ENCODE data around the gene CBLN2.

DNA sequence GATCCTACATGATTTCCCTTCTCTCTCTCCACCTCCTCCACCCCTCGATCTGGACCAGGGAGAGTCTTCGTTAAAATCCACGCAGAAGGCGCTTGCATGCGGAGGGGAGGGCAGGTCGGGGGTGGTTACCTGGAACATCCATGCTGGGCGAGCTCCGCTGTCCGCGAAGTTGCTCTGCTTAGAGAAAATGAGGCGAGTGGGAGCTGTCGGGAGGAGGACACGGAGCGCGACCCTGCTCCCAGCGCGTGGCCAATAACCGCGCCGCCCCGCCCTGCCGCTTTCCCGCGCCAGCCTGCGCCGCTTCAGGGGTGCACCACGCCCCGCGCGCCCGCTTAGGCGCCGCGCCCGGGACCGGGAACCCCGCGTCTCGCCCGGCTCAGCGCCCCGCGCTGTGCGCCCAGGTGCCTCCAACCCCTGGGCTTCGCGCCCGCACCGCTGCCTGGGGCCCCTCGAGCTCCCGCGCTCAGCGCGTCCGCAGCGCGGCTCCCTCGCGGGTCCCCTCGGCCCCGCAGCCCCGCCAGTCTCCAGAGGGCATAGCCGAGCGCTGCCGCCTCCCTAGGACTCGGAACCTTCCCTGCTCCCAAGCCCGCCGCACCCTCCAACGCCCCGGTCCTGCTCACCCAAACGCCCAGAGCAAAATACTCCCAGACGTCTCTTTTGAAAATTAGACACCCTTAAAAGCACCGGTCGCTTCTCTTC lies 636 bp downstream of the CBLN2 start:
- TF ChIP-seq POLR2A (IDR thresholded peaks at IDR 0.05; ENCODE audit: low read depth, low read length) (no peak), EZH2 (IDR thresholded peaks at IDR 0.05; ENCODE audit: borderline replicate concordance, low read depth, low read length, severe bottlenecking) (peak; percentile 78), POLR2AphosphoS5 (IDR thresholded peaks at IDR 0.05; ENCODE audit: insufficient read depth, low read depth, low read length) (no peak), JUN (IDR thresholded peaks at IDR 0.05; ENCODE audit: borderline replicate concordance, insufficient read depth, insufficient read length, low read depth) (no peak), MYC (IDR thresholded peaks at IDR 0.05; ENCODE audit: low read depth, low read length) (no peak), GATA2 (IDR thresholded peaks at IDR 0.05; ENCODE audit: insufficient read depth, insufficient read length, low read depth, low read length) (no peak), FOS (IDR thresholded peaks at IDR 0.05; ENCODE audit: borderline replicate concordance, insufficient read depth, low read length) (no peak)
- TF ChIP-seq, protein P1, sequence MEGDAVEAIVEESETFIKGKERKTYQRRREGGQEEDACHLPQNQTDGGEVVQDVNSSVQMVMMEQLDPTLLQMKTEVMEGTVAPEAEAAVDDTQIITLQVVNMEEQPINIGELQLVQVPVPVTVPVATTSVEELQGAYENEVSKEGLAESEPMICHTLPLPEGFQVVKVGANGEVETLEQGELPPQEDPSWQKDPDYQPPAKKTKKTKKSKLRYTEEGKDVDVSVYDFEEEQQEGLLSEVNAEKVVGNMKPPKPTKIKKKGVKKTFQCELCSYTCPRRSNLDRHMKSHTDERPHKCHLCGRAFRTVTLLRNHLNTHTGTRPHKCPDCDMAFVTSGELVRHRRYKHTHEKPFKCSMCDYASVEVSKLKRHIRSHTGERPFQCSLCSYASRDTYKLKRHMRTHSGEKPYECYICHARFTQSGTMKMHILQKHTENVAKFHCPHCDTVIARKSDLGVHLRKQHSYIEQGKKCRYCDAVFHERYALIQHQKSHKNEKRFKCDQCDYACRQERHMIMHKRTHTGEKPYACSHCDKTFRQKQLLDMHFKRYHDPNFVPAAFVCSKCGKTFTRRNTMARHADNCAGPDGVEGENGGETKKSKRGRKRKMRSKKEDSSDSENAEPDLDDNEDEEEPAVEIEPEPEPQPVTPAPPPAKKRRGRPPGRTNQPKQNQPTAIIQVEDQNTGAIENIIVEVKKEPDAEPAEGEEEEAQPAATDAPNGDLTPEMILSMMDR (IDR thresholded peaks at IDR 0.05; ENCODE audit: extremely low read depth in 1 of 2, insufficient read depth in 1 of 2, low read depth in 1 of 2, low read length in 2 of 2): no peak
- TF ChIP-seq, protein P2, sequence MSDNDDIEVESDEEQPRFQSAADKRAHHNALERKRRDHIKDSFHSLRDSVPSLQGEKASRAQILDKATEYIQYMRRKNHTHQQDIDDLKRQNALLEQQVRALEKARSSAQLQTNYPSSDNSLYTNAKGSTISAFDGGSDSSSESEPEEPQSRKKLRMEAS (IDR thresholded peaks at IDR 0.05; ENCODE audit: insufficient read depth, insufficient read length): no peak
